GM18508 (cell line): Measurements from ENCODE around the gene PCDHB4.
"Not testable (repeated sequence)": the region's sequence is repeated elsewhere in the genome, so short reads cannot be mapped to it uniquely, and the experiment has no call there.

Experiments
- ATAC-seq: cut with Tn5 transposase; IDR thresholded peaks from one replicate; pipeline ENCODE4 v1.9.1; 2021; ENCODE audit warnings: moderate number of reproducible peaks; ENCODE audit not compliant: insufficient read depth, unreplicated experiment

The PCDHB4 gene

DNA sequence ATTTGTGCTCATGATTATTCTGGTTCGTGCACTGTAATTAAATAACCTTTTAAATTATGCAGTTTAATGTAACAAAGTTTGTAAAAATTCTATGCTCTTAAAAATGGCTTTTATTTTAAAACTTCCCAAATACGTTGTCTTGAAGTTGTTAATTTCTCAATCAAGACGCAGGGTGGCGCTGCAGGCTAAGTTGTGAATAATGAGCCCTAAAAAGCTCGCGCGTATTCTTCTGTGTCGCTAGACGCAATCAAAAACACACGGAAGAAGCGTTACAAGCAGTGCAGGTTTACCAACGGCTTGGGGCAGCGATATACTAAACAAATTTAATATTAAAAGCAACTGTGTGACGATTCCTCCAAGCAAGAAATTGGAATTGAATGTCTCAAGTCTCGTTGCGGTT lies at the start of gene PCDHB4:
TSS of gene PCDHB4 (plus strand) at position 256 of the 400 bp plus-strand sequence. CDS start 181 bp downstream, outside the sequence.
- no peak for ATAC-seq

DNA sequence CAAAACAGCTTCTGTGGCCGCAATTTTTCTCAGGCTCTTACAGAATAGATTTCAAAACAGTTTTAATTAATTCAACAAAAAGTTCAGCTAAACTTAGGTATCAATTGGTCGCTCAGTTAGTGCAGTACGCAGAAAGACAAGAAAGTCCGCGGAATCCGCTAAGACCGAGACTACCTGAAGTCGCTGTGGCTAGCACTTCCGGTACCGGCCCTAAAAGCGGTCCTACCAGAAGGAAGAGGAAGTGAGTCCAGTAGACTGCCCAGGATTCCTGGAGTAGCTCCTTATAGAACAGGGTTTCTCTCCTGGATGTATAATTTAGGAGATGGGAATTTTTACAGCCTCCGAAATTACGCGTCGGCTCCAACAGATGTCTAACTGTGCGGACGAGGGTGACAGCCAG lies 43.8 kb upstream of the PCDHB4 start:
- no peak for ATAC-seq

DNA sequence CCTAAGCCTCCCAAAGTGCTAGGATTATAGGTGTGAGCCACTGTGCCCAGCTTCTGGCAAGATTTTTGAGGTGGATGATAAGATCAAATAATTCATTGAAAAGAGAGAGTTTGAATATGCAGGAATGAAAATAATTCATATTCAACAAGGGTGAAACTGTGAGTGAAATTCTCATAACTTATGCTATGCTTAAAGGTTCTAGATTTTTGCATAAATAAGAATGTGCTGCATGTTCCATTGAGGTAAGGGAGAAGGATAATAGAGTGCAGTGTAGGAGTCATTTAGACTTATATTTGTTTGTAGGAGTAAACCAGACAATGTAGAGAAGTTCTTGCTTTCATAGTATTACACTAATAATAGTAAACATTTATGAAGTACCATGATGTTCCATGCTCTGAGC lies 39.4 kb upstream of the PCDHB4 start:
- ATAC-seq, result no peak

DNA sequence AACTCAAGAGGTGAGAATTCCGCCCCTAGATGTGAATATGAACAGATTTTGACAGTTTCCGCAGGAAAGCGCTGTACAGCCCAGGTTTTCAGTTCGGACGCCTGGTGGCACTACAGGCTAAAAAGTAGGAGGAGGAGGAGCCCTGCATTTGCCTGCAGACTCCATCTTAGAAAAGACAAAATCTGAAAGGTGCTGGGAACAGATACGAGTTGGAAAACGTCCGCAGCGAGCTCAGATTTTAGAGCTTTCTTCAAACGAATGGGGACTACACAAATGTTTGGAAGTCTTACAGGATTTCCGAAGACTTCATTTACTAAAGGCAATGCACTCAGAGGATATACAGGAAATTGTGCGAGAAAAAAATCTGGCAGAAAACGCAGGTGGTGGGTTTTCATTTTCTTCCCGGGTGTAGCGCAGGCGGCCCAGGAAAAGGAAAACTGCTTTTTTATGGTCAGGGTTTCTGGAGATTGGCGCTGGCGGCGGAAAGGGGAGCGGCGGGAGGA lies 37.1 kb upstream of the PCDHB4 start:
- no peak for ATAC-seq

DNA sequence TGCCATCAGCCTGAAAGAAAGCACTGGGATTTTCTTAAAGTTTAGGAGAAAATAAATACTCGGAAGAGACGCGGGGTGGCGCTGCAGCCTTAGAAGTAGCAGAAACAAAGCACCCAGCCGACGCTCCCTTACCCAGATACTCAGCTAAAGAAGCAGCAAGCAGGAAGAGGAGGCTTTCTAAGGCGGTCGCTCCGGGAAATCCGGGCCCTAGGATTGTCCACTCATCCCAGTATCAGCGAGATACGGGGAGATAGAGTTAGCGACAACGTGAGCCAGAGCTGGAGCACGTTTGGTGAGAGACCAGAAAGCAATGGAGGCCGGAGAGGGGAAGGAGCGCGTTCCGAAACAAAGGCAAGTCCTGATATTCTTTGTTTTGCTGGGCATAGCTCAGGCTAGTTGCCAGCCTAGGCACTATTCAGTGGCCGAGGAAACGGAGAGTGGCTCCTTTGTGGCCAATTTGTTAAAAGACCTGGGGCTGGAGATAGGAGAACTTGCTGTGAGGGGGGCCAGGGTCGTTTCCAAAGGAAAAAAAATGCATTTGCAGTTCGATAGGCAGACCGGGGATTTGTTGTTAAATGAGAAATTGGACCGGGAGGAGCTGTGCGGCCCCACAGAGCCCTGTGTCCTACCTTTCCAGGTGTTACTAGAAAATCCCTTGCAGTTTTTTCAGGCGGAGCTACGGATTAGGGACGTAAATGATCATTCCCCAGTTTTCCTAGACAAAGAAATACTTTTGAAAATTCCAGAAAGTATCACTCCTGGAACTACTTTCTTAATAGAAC lies 26.9 kb upstream of the PCDHB4 start, which contains the start of gene PCDHB2:
TSS of gene PCDHB2 (plus strand) at position 135 of the 782 bp plus-strand sequence. CDS start at position 311, 176 bp downstream.
- ATAC-seq, result no peak

DNA sequence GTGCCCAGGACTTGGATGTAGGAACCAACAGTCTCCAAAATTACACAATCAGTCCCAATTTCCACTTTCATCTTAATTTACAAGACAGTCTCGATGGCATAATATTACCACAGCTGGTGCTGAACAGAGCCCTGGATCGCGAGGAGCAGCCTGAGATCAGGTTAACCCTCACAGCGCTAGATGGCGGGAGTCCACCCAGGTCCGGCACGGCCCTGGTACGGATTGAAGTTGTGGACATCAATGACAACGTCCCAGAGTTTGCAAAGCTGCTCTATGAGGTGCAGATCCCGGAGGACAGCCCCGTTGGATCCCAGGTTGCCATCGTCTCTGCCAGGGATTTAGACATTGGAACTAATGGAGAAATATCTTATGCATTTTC lies 26.4 kb upstream of the PCDHB4 start:
- no peak for ATAC-seq

DNA sequence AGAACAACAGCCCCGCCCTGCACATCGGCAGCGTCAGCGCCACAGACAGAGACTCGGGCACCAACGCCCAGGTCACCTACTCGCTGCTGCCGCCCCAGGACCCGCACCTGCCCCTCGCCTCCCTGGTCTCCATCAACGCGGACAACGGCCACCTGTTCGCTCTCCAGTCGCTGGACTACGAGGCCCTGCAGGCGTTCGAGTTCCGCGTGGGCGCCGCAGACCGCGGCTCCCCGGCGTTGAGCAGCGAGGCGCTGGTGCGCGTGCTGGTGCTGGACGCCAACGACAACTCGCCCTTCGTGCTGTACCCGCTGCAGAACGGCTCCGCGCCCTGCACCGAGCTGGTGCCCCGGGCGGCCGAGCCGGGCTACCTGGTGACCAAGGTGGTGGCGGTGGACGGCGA lies 25.4 kb upstream of the PCDHB4 start:
- not testable (repeated sequence) for ATAC-seq

DNA sequence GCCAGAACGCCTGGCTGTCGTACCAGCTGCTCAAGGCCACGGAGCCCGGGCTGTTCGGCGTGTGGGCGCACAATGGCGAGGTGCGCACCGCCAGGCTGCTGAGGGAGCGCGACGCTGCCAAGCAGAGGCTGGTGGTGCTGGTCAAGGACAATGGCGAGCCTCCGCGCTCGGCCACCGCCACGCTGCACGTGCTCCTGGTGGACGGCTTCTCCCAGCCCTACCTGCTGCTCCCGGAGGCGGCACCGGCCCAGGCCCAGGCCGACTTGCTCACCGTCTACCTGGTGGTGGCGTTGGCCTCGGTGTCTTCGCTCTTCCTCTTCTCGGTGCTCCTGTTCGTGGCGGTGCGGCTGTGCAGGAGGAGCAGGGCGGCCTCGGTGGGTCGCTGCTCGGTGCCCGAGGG lies 25.0 kb upstream of the PCDHB4 start:
- ATAC-seq, result not testable (repeated sequence)

DNA sequence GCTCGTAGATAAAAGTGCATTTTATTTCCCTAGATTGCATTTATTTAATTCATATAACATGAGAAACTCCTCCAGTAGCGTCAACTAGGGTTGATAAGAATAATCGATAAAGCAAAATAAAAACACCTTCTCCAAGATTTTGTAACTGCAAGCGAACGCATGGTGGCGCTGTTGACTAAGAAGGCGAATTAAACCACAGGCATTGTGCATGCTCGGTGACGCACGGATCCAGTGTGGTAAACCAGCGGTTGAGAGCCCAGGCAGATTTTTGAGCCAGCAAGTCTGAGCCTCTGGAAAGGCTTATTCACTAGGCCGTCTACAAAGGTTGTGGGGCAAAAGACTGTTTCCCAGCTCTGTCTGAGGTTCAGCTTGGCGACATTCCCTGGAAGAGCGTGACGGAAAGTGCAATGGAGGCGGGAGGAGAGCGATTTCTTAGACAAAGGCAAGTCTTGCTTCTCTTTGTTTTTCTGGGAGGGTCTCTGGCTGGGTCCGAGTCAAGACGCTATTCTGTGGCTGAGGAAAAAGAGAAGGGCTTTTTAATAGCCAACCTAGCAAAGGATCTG lies 21.3 kb upstream of the PCDHB4 start, which contains the start of gene PCDHB3:
TSS of gene PCDHB3 (plus strand) at position 231 of the 563 bp plus-strand sequence. CDS start at position 408, 177 bp downstream.
- ATAC-seq, result no peak

DNA sequence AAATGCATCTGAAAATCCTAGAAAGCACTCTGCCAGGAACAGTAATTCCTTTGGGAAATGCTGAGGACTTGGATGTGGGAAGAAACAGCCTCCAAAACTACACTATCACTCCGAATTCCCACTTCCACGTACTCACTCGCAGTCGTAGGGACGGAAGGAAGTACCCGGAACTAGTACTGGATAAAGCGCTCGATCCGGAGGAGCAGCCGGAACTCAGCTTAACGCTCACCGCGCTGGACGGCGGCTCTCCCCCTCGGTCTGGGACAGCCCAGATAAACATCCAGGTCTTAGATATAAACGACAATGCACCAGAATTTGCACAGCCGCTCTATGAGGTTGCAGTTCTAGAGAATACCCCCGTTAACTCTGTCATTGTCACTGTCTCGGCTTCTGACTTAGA lies 20.6 kb upstream of the PCDHB4 start:
- ATAC-seq, result no peak

DNA sequence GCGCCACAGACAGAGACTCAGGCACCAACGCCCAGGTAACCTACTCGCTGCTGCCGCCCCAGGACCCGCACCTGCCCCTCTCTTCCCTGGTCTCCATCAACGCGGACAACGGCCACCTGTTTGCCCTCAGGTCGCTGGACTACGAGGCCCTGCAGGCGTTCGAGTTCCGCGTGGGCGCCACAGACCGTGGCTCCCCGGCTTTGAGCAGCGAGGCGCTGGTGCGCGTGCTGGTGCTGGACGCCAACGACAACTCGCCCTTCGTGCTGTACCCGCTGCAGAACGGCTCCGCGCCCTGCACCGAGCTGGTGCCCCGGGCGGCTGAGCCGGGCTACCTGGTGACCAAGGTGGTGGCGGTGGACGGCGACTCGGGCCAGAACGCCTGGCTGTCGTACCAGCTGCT lies 19.5 kb upstream of the PCDHB4 start:
- ATAC-seq, result not testable (repeated sequence)

DNA sequence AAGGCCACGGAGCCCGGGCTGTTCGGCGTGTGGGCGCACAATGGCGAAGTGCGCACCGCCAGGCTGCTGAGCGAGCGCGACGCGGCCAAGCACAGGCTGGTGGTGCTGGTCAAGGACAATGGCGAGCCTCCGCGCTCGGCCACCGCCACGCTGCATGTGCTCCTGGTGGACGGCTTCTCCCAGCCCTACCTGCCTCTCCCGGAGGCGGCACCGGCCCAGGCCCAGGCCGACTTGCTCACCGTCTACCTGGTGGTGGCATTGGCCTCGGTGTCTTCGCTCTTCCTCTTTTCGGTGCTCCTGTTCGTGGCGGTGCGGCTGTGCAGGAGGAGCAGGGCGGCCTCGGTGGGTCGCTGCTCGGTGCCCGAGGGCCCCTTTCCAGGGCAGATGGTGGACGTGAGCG lies 19.1 kb upstream of the PCDHB4 start:
- ATAC-seq, result not testable (repeated sequence)

DNA sequence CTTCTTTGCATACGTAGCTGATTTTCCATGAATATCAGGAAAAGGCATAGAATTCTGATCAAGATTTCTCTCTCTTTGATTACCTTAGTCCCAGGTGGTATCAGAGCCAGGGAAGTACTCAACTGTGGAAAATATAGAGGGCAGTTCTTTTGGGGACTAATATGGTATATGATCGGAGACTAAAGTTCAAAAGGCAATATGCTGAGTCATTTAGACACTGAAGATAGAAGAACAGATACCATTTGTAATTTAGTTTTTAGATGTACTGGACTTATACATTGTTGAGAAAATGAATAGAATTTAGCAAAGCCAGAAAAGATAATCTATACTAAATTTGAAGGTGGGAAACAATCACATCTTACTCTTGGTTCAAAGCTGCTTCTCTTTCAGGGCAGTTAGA lies 16.3 kb upstream of the PCDHB4 start:
- no peak for ATAC-seq

DNA sequence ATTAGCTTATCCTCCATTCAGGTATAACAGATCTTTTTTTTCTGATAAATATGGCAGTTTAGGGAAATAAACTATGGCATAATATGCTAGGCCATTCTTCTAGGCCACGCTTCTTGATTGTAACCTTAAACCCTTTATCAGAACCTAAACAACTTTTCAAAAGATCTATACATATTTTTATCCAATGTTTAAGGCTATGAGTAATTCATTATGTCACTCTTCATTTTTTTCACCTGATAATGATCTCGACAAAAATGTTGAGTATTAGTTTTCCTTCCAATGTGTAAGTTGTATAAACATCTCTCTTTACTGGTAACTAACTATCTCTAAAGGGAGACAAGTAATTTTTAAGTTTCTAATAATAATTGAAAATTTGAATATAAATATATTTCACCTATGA lies 2.4 kb upstream of the PCDHB4 start:
- no peak for ATAC-seq

DNA sequence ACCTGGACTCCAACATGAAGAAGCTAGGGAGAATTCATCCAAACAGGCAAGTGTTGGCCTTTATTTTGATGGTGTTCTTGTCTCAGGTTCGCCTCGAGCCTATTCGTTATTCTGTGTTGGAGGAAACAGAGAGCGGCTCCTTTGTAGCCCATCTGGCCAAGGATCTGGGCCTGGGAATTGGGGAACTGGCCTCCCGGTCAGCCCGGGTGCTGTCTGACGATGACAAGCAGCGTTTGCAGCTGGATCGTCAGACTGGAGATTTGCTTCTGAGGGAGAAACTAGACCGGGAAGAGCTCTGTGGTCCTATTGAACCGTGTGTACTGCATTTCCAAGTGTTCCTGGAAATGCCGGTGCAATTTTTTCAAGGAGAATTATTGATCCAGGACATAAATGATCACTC lies 367 bp downstream of the PCDHB4 start:
- no peak for ATAC-seq

DNA sequence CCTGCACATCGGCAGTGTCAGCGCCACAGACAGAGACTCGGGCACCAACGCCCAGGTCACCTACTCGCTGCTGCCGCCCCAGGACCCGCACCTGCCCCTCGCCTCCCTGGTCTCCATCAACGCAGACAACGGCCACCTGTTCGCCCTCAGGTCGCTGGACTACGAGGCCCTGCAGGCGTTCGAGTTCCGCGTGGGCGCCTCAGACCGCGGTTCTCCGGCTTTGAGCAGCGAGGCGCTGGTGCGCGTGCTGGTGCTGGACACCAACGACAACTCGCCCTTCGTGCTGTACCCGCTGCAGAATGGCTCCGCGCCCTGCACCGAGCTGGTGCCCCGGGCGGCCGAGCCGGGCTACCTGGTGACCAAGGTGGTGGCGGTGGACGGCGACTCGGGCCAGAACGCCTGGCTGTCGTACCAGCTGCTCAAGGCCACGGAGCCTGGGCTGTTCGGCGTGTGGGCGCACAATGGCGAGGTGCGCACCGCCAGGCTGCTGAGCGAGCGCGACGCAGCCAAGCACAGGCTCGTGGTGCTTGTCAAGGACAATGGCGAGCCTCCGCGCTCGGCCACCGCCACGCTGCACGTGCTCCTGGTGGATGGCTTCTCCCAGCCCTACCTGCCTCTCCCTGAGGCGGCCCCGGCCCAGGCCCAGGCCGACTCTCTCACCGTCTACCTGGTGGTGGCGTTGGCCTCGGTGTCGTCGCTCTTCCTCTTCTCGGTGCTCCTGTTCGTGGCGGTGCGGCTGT lies 1.9 kb downstream of the PCDHB4 start:
- not testable (repeated sequence) for ATAC-seq

DNA sequence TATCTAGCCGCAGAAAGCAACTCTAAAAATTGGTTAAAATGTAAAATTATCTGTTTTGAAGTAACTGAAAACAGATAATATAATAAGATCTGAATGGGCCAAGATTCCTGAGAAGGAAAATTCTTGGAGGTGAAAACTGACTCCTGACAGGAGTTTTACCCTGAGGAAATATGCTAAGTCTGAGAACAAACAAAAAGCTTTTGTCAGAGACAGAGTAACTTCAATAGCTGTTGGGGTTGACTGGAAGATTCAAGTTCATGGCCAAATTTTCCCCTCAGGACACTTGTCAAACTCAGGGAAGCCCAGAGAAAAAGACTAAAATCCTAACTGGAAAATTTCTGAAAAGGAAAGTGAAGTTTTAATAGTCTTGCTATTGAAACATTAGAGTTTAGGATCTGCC lies 5.7 kb downstream of the PCDHB4 start:
- ATAC-seq, result no peak

DNA sequence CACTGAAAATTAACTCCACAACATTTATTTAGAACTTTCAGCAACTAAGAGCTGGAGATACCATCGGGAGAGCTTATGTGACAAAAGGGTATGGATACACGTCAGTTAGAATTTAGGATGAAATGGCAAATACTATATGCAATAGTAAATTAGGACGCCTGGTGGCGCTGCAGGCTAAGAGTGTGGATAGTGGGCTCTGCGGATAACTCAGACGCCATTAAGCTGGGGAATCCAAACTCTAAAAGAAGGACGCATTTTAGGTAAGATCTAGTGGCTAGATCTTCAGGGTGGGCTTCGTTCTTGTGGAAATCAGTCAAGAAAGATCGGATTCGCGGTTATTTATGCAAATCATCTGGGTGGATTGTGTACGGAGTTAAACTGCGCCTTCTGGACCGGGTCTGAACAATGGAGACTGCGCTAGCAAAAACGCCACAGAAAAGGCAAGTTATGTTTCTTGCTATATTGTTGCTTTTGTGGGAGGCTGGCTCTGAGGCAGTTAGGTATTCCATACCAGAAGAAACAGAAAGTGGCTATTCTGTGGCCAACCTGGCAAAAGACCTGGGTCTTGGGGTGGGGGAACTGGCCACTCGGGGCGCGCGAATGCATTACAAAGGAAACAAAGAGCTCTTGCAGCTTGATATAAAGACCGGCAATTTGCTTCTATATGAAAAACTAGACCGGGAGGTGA lies 13.6 kb downstream of the PCDHB4 start, which contains the start of gene PCDHB5:
TSS of gene PCDHB5 (plus strand) at position 177 of the 688 bp plus-strand sequence. CDS start at position 406, 229 bp downstream.
- ATAC-seq, result no peak

DNA sequence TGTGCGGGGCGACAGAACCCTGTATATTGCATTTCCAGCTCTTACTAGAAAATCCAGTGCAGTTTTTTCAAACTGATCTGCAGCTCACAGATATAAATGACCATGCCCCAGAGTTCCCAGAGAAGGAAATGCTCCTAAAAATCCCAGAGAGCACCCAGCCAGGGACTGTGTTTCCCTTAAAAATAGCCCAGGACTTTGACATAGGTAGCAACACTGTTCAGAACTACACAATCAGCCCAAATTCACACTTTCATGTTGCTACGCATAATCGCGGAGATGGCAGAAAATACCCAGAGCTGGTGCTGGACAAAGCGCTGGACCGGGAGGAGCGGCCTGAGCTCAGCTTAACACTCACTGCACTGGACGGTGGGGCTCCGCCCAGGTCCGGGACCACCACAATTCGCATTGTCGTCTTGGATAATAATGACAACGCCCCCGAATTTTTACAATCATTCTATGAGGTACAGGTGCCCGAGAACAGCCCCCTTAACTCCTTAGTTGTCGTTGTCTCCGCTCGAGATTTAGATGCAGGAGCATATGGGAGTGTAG lies 14.2 kb downstream of the PCDHB4 start:
- no peak for ATAC-seq

DNA sequence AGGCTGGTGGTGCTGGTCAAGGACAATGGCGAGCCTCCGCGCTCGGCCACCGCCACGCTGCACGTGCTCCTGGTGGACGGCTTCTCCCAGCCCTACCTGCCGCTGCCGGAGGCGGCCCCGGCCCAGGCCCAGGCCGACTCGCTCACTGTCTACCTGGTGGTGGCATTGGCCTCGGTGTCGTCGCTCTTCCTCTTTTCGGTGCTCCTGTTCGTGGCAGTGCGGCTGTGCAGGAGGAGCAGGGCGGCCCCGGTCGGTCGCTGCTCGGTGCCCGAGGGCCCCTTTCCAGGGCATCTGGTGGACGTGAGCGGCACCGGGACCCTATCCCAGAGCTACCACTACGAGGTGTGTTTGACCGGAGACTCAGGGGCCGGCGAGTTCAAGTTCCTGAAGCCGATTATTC lies 15.7 kb downstream of the PCDHB4 start:
- not testable (repeated sequence) for ATAC-seq
